Measurements from ENCODE around the gene TGFBR3. TPM values are rescaled to one million over a fixed set of nuclear protein-coding genes. Genes with fewer than 3 reads are reported as not detected.

Gene TGFBR3
- total and polyA plus RNA-seq, 2 of the 8 experiments (the other 6 are each of a cell fraction or from before 2014, with no cell fraction given): 2.0 to 6.1 TPM

GRCh38 chr1:91712393-91712792 lies 173.6 kb downstream of the TGFBR3 start:
- Histone ChIP-seq H2AK5ac (ENCODE audit: low read depth, low read length) (no peak overlapping the region), H3K36me3 (ENCODE audit: control insufficient read depth in 2 of 4, insufficient read depth in 4 of 4, low read length in 3 of 4) (no peaks in the 10 kb centered on the region), H3K4ac (replicated peaks; ENCODE audit: insufficient read length, low read depth, low read length) (no peak overlapping the region), H3K4me2 (ENCODE audit: insufficient read depth in 1 of 2, low read depth in 2 of 2, low read length in 2 of 2) (no peak overlapping the region), H4K8ac (ENCODE audit: extremely low read depth, insufficient read depth, low read length) (no peak overlapping the region), H2BK120ac (replicated peaks; ENCODE audit: low read depth, low read length) (no peak overlapping the region), H3K56ac (replicated peaks; ENCODE audit: insufficient read length, low read depth, low read length) (no peak overlapping the region), H3K9me3 (ENCODE audit: insufficient read depth in 2 of 2, low read depth in 1 of 2, low read length in 1 of 2) (no peaks in the 10 kb centered on the region), H4K5ac (ENCODE audit: insufficient read length, low read depth, low read length) (no peak overlapping the region), H3K79me2 (ENCODE audit: control insufficient read depth in 1 of 2, insufficient read depth in 2 of 2, low read length in 2 of 2) (no peaks in the 10 kb centered on the region), H2BK5ac (ENCODE audit: low read depth, low read length) (no peak overlapping the region), H2BK15ac (ENCODE audit: low read length) (no peak overlapping the region), H2BK20ac (ENCODE audit: low read length) (no peak overlapping the region), H3K9ac (replicated peaks in 1 of 4; ENCODE audit: extremely low read depth in 1 of 4, low read depth in 3 of 4, low read length in 3 of 4) (no peak overlapping the region), H3K79me1 (ENCODE audit: low read depth, low read length) (no peaks in the 10 kb centered on the region), H3K27me3 (replicated peaks in 1 of 4; ENCODE audit: control insufficient read depth in 3 of 4, extremely low read depth in 1 of 4, insufficient read depth in 3 of 4, low read length in 3 of 4) (peaks cover 0 to 1% (median 0%) of the 10 kb centered on the region in 4 experiments; a peak in 1 of 7 replicates), H3K4me1 (replicated peaks in 1 of 4; ENCODE audit: control insufficient read depth in 3 of 4, insufficient read depth in 4 of 4, low read length in 3 of 4) (peaks cover 0 to 6% (median 2%) of the 10 kb centered on the region in 4 experiments; a peak in 2 of 7 replicates), H3K23me2 (ENCODE audit: low read depth, low read length) (no peaks in the 10 kb centered on the region), H2BK12ac (ENCODE audit: low read depth, low read length) (no peak overlapping the region), H4K91ac (replicated peaks; ENCODE audit: insufficient read length, low read length) (no peak overlapping the region), H4K20me1 (replicated peaks in 1 of 2; ENCODE audit: control insufficient read depth in 1 of 2, insufficient read depth in 2 of 2, low read length in 2 of 2) (no peaks in the 10 kb centered on the region), H3K4me3 (ENCODE audit: extremely low read depth in 1 of 4, insufficient read depth in 2 of 4, low read depth in 3 of 4, low read length in 4 of 4) (no peak overlapping the region), H3K23ac (ENCODE audit: insufficient read length) (no peak overlapping the region), H3K14ac (ENCODE audit: insufficient read length) (no peak overlapping the region), H3K27ac (ENCODE audit: low read depth, low read length) (no peak overlapping the region), H2AFZ (ENCODE audit: low read length) (no peak overlapping the region), H3K18ac (ENCODE audit: extremely low read depth, low read length) (no peak overlapping the region)
- DNase-seq (ENCODE audit: low read depth in 1 of 2, low spot score in 2 of 2) (no peak), FAIRE-seq (no peak)
- WGBS, 2 experiments (ENCODE audit: extremely low coverage in 1 of 2, insufficient coverage in 1 of 2, insufficient read length in 1 of 2, insufficient replicate concordance in 2 of 2, low coverage in 1 of 2, low lambda C conversion rate in 2 of 2, missing lambda C conversion rate in 1 of 2): 92% methylated on average over 3 of the region's 3 CpGs; no CpG with 5 or more reads in 1 of the 2 experiments
- TF ChIP-seq ASH2L (IDR thresholded peaks at IDR 0.05; ENCODE audit: low read length): no peak
- no peak for TF ChIP-seq TAF1 (IDR thresholded peaks at IDR 0.05; ENCODE audit: low read depth, low read length)
- no peak for TF ChIP-seq POU5F1 (IDR thresholded peaks at IDR 0.05; ENCODE audit: low read depth, low read length)
- TF ChIP-seq POLR2AphosphoS5 (IDR thresholded peaks at IDR 0.05; ENCODE audit: low read depth, low read length): no peak
- TF ChIP-seq, protein P1, sequence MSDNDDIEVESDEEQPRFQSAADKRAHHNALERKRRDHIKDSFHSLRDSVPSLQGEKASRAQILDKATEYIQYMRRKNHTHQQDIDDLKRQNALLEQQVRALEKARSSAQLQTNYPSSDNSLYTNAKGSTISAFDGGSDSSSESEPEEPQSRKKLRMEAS (IDR thresholded peaks at IDR 0.05): no peak
- TF ChIP-seq RFX5 (IDR thresholded peaks at IDR 0.05; ENCODE audit: borderline replicate concordance, low read depth, low read length): no peak
- no peak for TF ChIP-seq RXRA (IDR thresholded peaks at IDR 0.05; ENCODE audit: insufficient read depth, low read depth, low read length)
- TF ChIP-seq CREB1 (IDR thresholded peaks at IDR 0.05): no peak
- TF ChIP-seq CHD2 (IDR thresholded peaks at IDR 0.05; ENCODE audit: low read length): no peak
- TF ChIP-seq SP2 (IDR thresholded peaks at IDR 0.05; ENCODE audit: low read length): no peak
- no peak for TF ChIP-seq RNF2 (IDR thresholded peaks at IDR 0.05; ENCODE audit: borderline replicate concordance, low read depth, low read length, missing control alignments, poor library complexity, severe bottlenecking)
- TF ChIP-seq, protein P2, sequence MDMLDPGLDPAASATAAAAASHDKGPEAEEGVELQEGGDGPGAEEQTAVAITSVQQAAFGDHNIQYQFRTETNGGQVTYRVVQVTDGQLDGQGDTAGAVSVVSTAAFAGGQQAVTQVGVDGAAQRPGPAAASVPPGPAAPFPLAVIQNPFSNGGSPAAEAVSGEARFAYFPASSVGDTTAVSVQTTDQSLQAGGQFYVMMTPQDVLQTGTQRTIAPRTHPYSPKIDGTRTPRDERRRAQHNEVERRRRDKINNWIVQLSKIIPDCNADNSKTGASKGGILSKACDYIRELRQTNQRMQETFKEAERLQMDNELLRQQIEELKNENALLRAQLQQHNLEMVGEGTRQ (IDR thresholded peaks at IDR 0.05; ENCODE audit: low read length): no peak
- no peak for TF ChIP-seq GABPA (IDR thresholded peaks at IDR 0.05; ENCODE audit: borderline replicate concordance, insufficient read depth, low read length)
- ChIA-PET POLR2A (ENCODE audit: partially characterized antibody) (no interaction called here), CTCF (ENCODE audit: partially characterized antibody) (no interaction called here)

Data from H1 (cell line).